Neutrophil (primary cell): ENCODE results near the gene CYP1A2.

Experiments used
- H3K27ac ChIP-seq: fragments of 200-600 bp; sonication (generic); 2 replicates; pipeline ENCODE4 v1.5.1; 2016; ENCODE audit warnings: mild to moderate bottlenecking, moderate library complexity
- H3K27me3 ChIP-seq: fragments of 200-600 bp; sonication (generic); 2 replicates; pipeline ENCODE4 v1.6.0; 2016; ENCODE audit warnings: mild to moderate bottlenecking
- H3K36me3 ChIP-seq: fragments of 200-600 bp; sonication (generic); 2 replicates; pipeline ENCODE4 v1.5.1; 2017
- H3K4me1 ChIP-seq, 2 experiments: fragments of 200-600 bp in 1 of 2; sonication (generic) in 1 of 2; 1 replicate in 1 of 2; 2 replicates in 1 of 2; pipeline versions ENCODE4 v1.5.1 to v1.6.1; 2013 to 2016; ENCODE audit warnings: low read depth in 1 of 2, low read length in 1 of 2, mild to moderate bottlenecking in 1 of 2, moderate library complexity in 1 of 2; ENCODE audit not compliant: control insufficient read depth in 1 of 2, insufficient read depth in 1 of 2
- H3K4me3 ChIP-seq, 2 experiments: fragments of 200-600 bp in 1 of 2; sonication (generic) in 1 of 2; 1 replicate in 1 of 2; 2 replicates in 1 of 2; pipeline ENCODE4 v1.5.1; 2013 to 2016; ENCODE audit warnings: low read depth in 1 of 2, low read length in 1 of 2, mild to moderate bottlenecking in 1 of 2, moderate library complexity in 1 of 2
- H3K9me3 ChIP-seq: fragments of 200-600 bp; sonication (generic); 2 replicates; pipeline ENCODE4 v1.5.1; 2016
- TF ChIP-seq, protein P1 (sequence below): fragments of 200-600 bp; sonication (generic); IDR thresholded peaks from 2 replicates; pipeline ENCODE4 v1.5.1; 2016; ENCODE audit warnings: antibody characterized with exemption

The CYP1A2 gene

DNA sequence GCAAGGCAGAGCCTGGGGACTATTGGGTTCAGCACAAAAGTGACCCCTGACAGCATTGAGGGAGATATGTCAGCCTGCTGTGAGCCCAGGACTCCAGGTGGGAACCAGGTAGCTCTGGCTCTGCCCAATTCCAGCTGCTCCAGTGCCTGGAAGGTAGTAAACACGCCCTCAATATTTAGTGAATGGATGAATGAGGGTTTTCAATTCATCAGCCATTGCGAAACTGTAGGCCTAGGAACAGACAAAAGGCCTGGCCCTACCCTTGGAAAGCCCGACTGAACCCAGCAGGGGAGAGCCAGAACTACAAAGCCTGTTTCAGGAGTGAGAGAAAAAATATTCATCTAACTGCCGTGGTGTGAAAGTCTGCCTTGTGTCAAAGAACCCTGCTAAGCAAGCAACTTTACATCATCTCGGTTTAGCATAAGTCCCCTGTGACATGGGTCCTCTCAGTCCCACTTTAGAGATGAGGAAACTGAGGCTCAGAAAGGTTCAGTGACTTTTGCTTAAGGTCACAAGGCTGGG is 25.1 kb downstream of the CYP1A2 start:
- H3K9me3 ChIP-seq: no peaks in the 10 kb centered on the region
- TF ChIP-seq, protein P1, sequence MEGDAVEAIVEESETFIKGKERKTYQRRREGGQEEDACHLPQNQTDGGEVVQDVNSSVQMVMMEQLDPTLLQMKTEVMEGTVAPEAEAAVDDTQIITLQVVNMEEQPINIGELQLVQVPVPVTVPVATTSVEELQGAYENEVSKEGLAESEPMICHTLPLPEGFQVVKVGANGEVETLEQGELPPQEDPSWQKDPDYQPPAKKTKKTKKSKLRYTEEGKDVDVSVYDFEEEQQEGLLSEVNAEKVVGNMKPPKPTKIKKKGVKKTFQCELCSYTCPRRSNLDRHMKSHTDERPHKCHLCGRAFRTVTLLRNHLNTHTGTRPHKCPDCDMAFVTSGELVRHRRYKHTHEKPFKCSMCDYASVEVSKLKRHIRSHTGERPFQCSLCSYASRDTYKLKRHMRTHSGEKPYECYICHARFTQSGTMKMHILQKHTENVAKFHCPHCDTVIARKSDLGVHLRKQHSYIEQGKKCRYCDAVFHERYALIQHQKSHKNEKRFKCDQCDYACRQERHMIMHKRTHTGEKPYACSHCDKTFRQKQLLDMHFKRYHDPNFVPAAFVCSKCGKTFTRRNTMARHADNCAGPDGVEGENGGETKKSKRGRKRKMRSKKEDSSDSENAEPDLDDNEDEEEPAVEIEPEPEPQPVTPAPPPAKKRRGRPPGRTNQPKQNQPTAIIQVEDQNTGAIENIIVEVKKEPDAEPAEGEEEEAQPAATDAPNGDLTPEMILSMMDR: no peak
- peaks cover 16% of the 10 kb centered on the region for H3K27me3 ChIP-seq
- H3K36me3 ChIP-seq: no peaks in the 10 kb centered on the region
- H3K4me3 ChIP-seq: no peak overlapping the region
- H3K4me1 ChIP-seq: peaks cover 63 to 71% of the 10 kb centered on the region in 2 experiments
- H3K27ac ChIP-seq: no peak overlapping the region

- H3K4me1 ChIP-seq: peaks cover 74 to 85% of the 10 kb centered on the region in 2 experiments
- TF ChIP-seq, protein P1: no peak
- H3K27ac ChIP-seq: peak overlapping the region; percentile 100
Observed at GRCh38 chr15:74775132-74775562, 26.5 kb downstream of the CYP1A2 start.

GRCh38 chr15:74775894-74776293 is 27.2 kb downstream of the CYP1A2 start:
- peak overlapping the region; percentile 100 for H3K27ac ChIP-seq
- TF ChIP-seq, protein P1: no peak
- H3K4me3 ChIP-seq: peak overlapping the region in 1 of 2 experiments; percentile 44
- H3K9me3 ChIP-seq: no peaks in the 10 kb centered on the region
- peaks cover 80 to 92% of the 10 kb centered on the region in 2 experiments for H3K4me1 ChIP-seq
- peaks cover under 1% of the 10 kb centered on the region for H3K27me3 ChIP-seq
- no peaks in the 10 kb centered on the region for H3K36me3 ChIP-seq

More at GRCh38 chr15:74775132-74775562, 26.5 kb downstream of the CYP1A2 start:
- H3K36me3 ChIP-seq: no peaks in the 10 kb centered on the region
- H3K9me3 ChIP-seq: no peaks in the 10 kb centered on the region
- H3K27me3 ChIP-seq: peaks cover 8% of the 10 kb centered on the region
- H3K4me3 ChIP-seq: no peak overlapping the region

GRCh38 chr15:74776821-74777768 is 28.4 kb downstream of the CYP1A2 start:
- Histone ChIP-seq H3K27ac (peak overlapping the region; percentile 100), H3K27me3 (no peaks in the 10 kb centered on the region), H3K4me1 (peaks cover 82 to 94% of the 10 kb centered on the region in 2 experiments), H3K36me3 (no peaks in the 10 kb centered on the region), H3K9me3 (no peaks in the 10 kb centered on the region), H3K4me3 (peak overlapping the region; percentile 44 to 52)
- TF ChIP-seq, protein P1: no peak

DNA sequence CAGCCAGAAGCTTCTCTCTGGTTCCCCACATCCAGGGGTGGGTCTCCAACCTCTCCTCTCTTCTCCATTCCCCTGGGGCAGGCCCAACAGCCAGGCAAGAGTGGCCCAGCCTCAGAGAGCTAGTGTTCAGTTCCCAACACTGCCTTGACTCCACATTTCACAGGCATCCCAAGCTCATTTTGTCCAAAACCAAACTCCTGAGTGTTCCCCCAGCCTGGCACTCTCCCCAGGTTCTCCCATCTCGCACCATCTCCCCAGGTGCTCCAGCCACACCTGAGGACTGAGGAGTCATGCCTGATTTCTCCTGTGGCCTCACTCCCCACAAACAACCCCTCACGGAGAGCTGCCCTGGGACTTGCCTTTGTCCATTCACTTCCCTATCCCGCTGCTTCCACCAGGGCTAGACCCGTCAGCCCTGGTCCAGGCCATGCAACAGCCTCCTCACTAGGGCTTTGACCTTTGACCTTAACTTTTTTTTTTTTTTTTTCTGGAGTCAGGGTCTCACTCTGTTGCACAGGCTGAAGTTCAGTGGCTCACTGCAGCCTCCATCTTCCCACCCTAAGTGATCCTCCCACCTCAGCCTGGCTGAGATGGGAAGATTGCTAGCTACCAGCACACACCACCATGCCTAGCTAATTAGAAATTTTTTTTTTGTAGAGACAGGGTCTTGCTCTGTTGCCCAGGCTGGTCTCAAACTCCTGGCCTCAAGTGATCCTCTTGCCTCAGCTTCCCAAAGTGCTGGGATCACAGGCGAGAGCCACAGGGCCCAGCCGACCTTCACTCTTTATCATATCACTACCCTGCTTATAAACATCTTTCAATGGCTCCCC is 29.3 kb downstream of the CYP1A2 start:
- Histone ChIP-seq H3K9me3 (no peaks in the 10 kb centered on the region), H3K4me3 (peak overlapping the region; percentile 44 to 52), H3K27me3 (no peaks in the 10 kb centered on the region), H3K36me3 (no peaks in the 10 kb centered on the region), H3K27ac (peak overlapping the region; percentile 100), H3K4me1 (peaks cover 80 to 90% of the 10 kb centered on the region in 2 experiments)
- TF ChIP-seq, protein P1: no peak
